Duodenal mucosa (tissue), 2 donors: ENCODE measurements around the gene GNAQ.
"Not testable (repeated sequence)": the region's sequence is repeated elsewhere in the genome, so short reads cannot be mapped to it uniquely, and the experiment has no call there.

Source experiments
- H3K27ac ChIP-seq: one replicate; pipeline ENCODE4 v1.7.0; 2013; ENCODE audit warnings: low read depth, low read length
- H3K27me3 ChIP-seq, 2 donors: one replicate each; pipeline ENCODE4 v1.7.0; 2013; ENCODE audit warnings: low read length in 2 of 2, control low read depth in 1 of 2; ENCODE audit not compliant: insufficient read depth in 2 of 2, control insufficient read depth in 1 of 2
- H3K36me3 ChIP-seq, 2 donors: one replicate each; pipeline ENCODE4 v1.7.0; 2013; ENCODE audit warnings: low read length in 2 of 2, control low read depth in 1 of 2; ENCODE audit not compliant: insufficient read depth in 2 of 2, control insufficient read depth in 1 of 2
- H3K4me1 ChIP-seq, 2 donors: one replicate each; pipeline ENCODE4 v1.7.0; 2013; ENCODE audit warnings: low read length in 2 of 2, control low read depth in 1 of 2; ENCODE audit not compliant: insufficient read depth in 2 of 2, control insufficient read depth in 1 of 2
- H3K4me3 ChIP-seq, 2 donors: one replicate each; pipeline ENCODE4 v1.7.0; 2013; ENCODE audit warnings: low read length in 2 of 2, low read depth in 1 of 2
- H3K9ac ChIP-seq, 2 donors: one replicate each; pipeline ENCODE4 v1.7.0; 2013; ENCODE audit warnings: low read length in 2 of 2, low read depth in 1 of 2
- H3K9me3 ChIP-seq, 2 donors: one replicate each; pipeline ENCODE4 v1.7.0; 2013; ENCODE audit warnings: low read length in 2 of 2, control low read depth in 1 of 2; ENCODE audit not compliant: control insufficient read depth in 1 of 2

Gene GNAQ

DNA sequence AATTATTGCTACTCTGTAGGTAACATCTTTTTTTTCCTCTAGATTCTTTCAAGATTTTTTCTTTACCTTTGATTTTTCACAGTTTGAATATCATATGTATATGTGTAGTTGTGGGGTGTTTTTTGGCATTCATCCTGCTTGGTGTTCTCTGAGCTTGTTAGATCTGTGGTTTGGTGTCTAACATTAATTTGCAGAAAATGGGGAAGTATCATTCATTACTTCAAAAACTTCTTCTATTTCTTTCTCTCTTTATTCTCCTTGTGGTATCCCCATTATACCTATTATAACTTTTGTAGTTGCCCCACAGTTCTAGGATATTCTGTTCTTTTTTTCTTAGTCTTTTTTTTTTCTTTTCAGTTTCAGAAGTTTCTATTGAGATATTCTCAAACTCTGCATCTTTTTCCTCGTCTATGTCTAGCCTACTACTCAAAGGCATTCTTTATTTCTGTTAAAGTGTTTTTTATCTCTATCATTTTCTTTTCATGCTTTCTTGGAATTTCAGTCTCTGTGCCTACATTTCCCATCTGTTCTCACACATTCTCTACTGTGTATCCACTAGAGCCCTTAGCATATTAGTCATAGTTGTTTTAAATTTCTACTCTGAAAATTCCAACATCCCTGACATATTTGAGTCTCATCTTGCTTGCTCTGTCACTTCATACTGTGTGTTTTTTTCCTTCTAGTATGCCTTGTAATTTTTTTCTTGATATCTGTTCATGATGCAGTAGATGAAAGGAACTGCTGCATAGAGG lies 323.4 kb downstream of the GNAQ start:
- Histone ChIP-seq H3K27me3 (no peaks in the 10 kb centered on the region), H3K9me3 (no peaks in the 10 kb centered on the region), H3K4me1 (peaks cover 0 to 4% of the 10 kb centered on the region in 2 donors), H3K4me3 (no peak overlapping the region), H3K27ac (no peak overlapping the region), H3K36me3 (no peaks in the 10 kb centered on the region), H3K9ac (no peak overlapping the region)

DNA sequence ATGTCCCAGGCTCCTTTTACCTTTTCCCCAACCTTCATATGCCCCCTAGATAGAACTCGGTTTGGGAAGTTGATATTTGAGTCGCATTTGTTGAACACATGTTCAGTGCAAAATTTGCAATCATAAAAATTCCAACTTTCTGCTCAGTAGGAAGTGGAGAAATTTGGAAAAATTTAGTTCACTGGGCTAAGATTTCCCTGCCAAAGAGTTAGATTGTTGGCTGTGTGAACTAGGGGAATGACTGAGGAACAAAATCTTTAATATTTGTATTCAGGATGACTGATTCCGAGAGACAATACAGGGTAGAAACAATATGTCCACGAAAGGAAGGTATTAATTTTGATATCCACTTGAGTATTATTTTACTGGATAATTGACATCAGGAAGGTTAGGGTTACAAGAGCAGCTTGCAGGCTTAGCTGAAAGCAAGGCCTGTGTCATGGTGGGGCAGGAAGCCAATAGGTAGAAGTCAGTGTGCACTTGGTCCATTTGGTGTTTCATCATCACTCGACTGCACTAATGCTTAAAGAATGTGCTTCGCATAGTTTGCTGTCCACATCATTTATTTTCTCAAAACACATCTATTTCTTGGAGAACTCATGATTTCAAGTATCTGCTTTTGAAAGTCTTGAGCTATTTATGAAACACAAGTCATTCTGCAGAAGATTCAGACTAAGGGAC lies 324.1 kb downstream of the GNAQ start:
- Histone ChIP-seq H3K4me3 (no peak overlapping the region), H3K36me3 (no peaks in the 10 kb centered on the region), H3K4me1 (peaks cover 0 to 4% of the 10 kb centered on the region in 2 donors), H3K9me3 (no peaks in the 10 kb centered on the region), H3K9ac (no peak overlapping the region), H3K27ac (no peak overlapping the region), H3K27me3 (no peaks in the 10 kb centered on the region)

DNA sequence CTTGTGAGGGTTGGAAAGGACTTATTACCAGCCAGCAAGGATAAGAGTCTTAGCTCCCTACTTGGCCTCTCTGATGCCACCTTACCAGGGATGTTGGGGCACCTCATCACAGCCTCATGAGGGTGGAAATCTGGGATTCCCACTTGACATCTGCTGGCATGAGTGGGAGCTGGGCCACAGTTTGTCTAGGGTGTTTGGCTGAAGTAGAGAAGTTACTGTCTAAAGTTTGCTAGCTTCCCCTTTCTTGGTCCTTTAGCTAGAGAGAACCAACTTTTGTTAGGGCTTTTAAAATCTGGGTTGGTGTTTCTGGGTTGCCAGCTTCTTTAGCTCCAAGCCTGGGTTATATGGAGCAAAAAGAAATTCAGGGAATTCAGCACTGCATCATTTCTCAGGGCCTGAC lies 326.0 kb downstream of the GNAQ start:
- Histone ChIP-seq H3K27ac (no peak overlapping the region), H3K4me3 (no peak overlapping the region), H3K4me1 (peaks cover 0 to 4% of the 10 kb centered on the region in 2 donors), H3K36me3 (no peaks in the 10 kb centered on the region), H3K9me3 (no peaks in the 10 kb centered on the region), H3K27me3 (no peaks in the 10 kb centered on the region), H3K9ac (no peak overlapping the region)

DNA sequence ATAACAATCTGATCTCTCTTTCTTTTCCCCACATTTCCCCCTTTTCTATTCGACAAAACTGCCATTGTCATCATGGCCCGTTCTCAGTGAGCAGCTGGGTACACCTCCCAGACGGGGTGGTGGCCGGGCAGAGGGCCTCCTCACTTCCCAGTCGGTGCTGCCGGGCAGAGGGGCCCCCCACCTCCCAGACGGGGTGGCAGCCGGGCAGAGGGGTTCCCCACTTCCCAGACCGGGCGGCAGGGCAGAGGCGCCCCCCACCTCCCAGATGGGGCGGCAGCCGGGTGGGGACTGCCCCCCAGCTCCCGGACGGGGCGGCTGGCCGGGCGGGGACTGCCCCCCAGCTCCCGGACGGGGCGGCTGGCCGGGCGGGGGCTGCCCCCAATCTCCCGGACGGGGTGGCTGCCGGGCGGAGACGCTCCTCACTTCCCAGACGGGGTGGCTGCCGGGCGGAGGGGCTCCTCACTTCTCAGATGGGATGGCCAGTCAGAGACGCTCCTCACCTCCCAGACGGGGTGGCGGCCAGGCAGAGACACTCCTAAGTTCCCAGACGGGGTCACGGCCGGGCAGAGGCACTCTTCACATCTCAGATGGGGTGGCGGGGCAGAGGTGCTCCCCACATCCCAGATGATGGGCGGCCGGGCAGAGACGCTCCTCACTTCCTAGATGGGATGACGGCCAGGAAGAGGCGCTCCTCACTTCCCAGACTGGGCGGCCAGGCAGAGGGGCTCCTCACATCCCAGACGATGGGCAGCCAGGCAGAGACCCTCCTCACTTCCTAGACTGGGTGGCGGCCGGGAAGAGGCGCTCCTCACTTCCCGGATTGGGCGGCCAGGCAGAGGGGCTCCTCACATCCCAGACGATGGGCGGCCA lies 328.9 kb downstream of the GNAQ start:
- H3K27me3 ChIP-seq, H3K4me3 ChIP-seq, H3K27ac ChIP-seq: not testable (repeated sequence)

DNA sequence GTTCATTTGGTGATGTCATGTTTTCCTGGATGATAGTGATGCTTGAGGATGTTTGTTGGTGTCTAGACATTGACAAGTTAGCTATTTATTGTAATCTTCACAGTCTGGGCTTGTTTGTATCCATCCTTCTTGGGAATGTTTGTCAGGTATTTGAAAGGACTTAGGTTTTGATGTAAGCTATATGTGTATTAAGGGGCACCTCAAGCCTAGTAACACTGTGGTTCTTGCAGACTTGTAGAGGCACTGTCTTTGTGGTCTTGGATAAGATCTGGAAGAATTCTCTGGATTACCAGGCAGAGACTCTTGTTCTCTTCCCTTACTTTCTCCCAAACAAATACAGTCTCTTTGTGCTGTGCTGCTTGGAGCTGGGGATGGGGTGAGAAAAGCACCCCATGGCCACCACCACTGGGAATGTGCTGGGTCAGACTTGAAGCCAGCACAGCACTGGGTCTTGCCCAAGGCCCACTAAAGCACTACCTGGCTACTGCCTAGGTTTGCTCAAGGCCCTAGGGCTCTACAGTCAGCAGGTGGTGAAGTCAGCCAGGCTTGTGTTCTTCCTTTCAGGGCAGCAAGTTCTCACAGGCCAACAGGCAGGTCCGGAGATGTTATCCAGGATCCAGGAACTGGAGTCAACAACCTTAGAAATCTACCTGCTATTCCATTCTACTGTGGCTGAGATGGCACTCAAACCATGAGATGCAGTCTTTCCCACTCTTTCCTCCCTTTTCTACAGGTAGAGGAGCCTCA lies 334.2 kb downstream of the GNAQ start:
- no peaks in the 10 kb centered on the region for H3K9me3 ChIP-seq
- no peaks in the 10 kb centered on the region for H3K27me3 ChIP-seq
- no peaks in the 10 kb centered on the region for H3K4me1 ChIP-seq
- H3K9ac ChIP-seq, result no peak overlapping the region
- H3K27ac ChIP-seq, result no peak overlapping the region
- H3K4me3 ChIP-seq, result no peak overlapping the region
- no peaks in the 10 kb centered on the region for H3K36me3 ChIP-seq

More for the DNA sequence above, 328.9 kb downstream of the GNAQ start:
- not testable (repeated sequence) for H3K9ac ChIP-seq, H3K36me3 ChIP-seq, H3K4me1 ChIP-seq, H3K9me3 ChIP-seq

DNA sequence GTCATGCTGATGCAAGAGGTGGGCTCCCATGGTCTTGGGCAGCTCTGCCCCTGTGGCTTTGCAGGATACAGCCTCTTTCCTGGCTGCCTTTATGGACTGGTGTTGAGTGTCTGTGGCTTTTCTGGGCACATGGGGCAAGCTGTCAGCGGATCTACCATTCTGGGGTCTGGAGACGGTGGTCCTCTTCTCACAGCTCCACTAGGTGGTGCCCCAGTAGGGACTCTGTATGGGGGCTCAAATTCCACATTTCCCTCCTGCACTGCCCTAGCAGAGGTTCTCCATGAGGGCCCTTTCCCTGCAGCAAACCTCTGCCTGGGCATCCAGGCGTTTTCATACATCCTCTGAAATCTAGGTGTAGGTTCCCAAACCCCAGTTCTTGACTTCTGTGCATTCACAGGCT lies 340.9 kb downstream of the GNAQ start:
- not testable (repeated sequence) for H3K4me3 ChIP-seq, H3K9me3 ChIP-seq, H3K9ac ChIP-seq, H3K27ac ChIP-seq, H3K27me3 ChIP-seq, H3K4me1 ChIP-seq, H3K36me3 ChIP-seq

DNA sequence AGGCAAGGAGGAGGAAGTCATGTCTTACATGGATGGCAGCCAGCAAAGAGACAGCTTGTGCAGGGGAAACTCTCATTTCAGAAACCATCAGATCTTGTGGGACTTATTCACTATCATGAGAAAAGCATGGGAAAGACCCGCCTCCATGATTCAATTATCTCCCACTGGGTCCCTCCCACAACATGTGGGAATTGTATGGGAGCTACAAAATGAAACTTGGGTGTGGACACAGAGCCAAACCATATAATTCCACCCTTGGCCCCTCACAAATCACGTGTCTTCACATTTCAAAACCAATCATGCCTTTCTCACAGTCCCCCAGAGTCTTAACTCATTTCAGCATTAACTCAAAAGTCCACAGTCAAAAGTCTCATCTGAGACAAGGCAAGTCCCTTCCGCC lies 341.5 kb downstream of the GNAQ start:
- H3K27ac ChIP-seq, H3K9me3 ChIP-seq, H3K4me3 ChIP-seq, H3K9ac ChIP-seq, H3K36me3 ChIP-seq, H3K27me3 ChIP-seq, H3K4me1 ChIP-seq: not testable (repeated sequence)

DNA sequence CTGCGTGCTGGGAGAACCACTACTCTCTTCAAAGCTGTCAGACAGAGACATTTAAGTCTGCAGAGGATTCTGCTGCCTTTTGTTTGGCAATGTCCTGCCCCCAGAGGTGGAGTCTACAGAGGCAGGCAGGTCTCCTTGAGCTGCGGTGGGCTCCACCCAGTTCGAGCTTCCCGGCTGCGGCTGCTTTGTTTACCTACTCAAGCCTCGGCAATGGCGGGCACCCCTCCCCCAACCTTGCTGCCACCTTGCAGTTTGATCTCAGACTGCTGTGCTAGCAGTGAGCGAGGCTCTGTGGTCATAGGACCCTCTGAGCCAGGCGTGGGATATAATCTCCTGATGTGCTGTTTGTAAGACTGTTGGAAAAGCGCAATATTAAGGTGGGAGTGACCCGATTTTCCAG lies 343.9 kb downstream of the GNAQ start:
- not testable (repeated sequence) for H3K27me3 ChIP-seq, H3K36me3 ChIP-seq, H3K27ac ChIP-seq

DNA sequence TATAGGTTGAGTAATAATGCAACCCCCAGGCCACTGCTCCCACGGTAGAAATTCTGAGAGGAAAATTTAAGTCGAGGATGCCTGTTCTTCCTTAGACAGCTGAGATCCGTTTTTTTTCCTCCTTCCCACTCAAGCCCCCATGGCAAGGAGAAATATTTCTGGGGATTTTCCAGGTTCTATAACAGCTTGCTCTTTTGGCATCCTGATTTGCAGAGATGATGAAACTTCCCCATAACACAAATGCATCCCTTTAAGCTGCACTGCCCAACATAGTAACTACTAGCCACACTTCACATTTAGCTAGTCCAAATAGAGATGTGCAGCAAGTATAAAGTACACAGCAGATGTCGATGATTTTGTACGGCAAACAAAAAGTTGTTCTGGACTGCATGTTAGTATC lies 351.0 kb downstream of the GNAQ start:
- Histone ChIP-seq H3K9me3 (no peaks in the 10 kb centered on the region), H3K36me3 (no peaks in the 10 kb centered on the region), H3K27ac (no peak overlapping the region), H3K4me1 (peaks cover 0 to 3% of the 10 kb centered on the region in 2 donors), H3K27me3 (no peaks in the 10 kb centered on the region), H3K9ac (no peak overlapping the region), H3K4me3 (no peak overlapping the region)

More for the DNA sequence above, 343.9 kb downstream of the GNAQ start:
- not testable (repeated sequence) for H3K9ac ChIP-seq, H3K4me3 ChIP-seq, H3K4me1 ChIP-seq, H3K9me3 ChIP-seq
